Activated T-cell treated with anti-CD3 and anti-CD28 coated beads for 24 hours (primary cell): ENCODE measurements around the gene SMIM30.

Experiments used
- DNase-seq: peaks from one replicate; pipeline ENCODE4 v3.0.0-alpha.2; 2020; ENCODE audit warnings: low read depth

The SMIM30 gene

GRCh38 chr7:113100121-113100603 lies 18.2 kb downstream of the SMIM30 start:
- no peak for DNase-seq

GRCh38 chr7:113099284-113099919 lies 19.0 kb downstream of the SMIM30 start:
- no peak for DNase-seq

GRCh38 chr7:113094517-113095249 lies 23.7 kb downstream of the SMIM30 start:
- DNase-seq, result no peak

- DNase-seq, result no peak
These were observed 24.8 kb downstream of the SMIM30 start for GRCh38 chr7:113093561-113093960.

- no peak for DNase-seq
These were observed 25.6 kb downstream of the SMIM30 start for GRCh38 chr7:113092762-113093161.

- DNase-seq, result no peak
These were observed 31.0 kb downstream of the SMIM30 start for GRCh38 chr7:113087071-113087998.

- peak; percentile 4 for DNase-seq
These were observed 31.9 kb downstream of the SMIM30 start, which contains the start of gene GPR85 for GRCh38 chr7:113086431-113086888. Gene GPR85, minus strand, starts transcription at chr7:113086827. Its CDS starts 2,106 bp downstream, at chr7:113084721.

- no peak for DNase-seq
These were observed 32.5 kb downstream of the SMIM30 start for GRCh38 chr7:113085781-113086390.

GRCh38 chr7:113084496-113085172 lies 33.7 kb downstream of the SMIM30 start:
- DNase-seq, result no peak

- no peak for DNase-seq
These were observed 34.4 kb downstream of the SMIM30 start for GRCh38 chr7:113083816-113084495.

GRCh38 chr7:113083132-113083815 lies 35.1 kb downstream of the SMIM30 start:
- DNase-seq, result no peak

GRCh38 chr7:113078331-113078730 lies 40.0 kb downstream of the SMIM30 start:
- DNase-seq, result no peak

GRCh38 chr7:113076703-113077102 lies 41.7 kb downstream of the SMIM30 start:
- no peak for DNase-seq

GRCh38 chr7:113071465-113071864 lies 46.9 kb downstream of the SMIM30 start:
- DNase-seq, result no peak
